Stimulated activated CD4-positive, alpha-beta T cell treated with anti-CD3 and anti-CD28 coated beads, Interleukin-15, amount 100 ng/mL, for 24 hours (primary cell): Measurements from ENCODE around the gene FMNL2.
"Not testable (repeated sequence)": the region's sequence is repeated elsewhere in the genome, so short reads cannot be mapped to it uniquely, and the experiment has no call there.

ENCODE experiments used
- DNase-seq: peaks from one replicate; pipeline ENCODE4 v3.0.0-alpha.2; 2020

The FMNL2 gene

GRCh38 chr2:152335016-152335725 is at the start of gene FMNL2:
FMNL2 (plus strand) TSS chr2:152335174.
- DNase-seq = peak; percentile 74

GRCh38 chr2:152292991-152293390 is 42.0 kb upstream of the FMNL2 start:
- DNase-seq = no peak

GRCh38 chr2:152297715-152298114 is 37.3 kb upstream of the FMNL2 start:
- DNase-seq = no peak

- DNase-seq = no peak
These were observed 36.2 kb upstream of the FMNL2 start for GRCh38 chr2:152298754-152299153.

- no peak for DNase-seq
These were observed 33.8 kb upstream of the FMNL2 start for GRCh38 chr2:152301131-152301530.

- DNase-seq = no peak
These were observed 31.0 kb upstream of the FMNL2 start for GRCh38 chr2:152303951-152304350.

- no peak for DNase-seq
These were observed 30.1 kb upstream of the FMNL2 start for GRCh38 chr2:152304836-152305235.

DNA sequence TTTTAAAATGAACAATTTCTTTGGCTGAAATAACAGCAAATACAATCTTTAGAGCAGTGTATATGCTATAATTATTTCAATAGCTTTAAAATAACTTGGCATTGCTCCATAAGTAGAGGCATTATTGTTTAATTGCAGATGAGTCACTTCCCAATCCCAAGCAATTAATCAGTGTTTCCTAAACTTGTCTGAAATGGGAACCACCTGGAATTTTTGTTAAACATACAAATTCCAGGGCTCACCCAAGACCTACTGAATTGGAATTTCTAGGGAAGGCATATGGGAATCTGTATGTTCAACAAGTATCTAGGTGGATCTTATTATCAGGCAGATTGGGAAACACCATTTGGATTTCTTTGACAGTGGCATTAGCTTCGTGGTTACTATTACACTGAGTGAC is 27.1 kb upstream of the FMNL2 start:
- no peak for DNase-seq

- no peak for DNase-seq
These were observed 25.4 kb upstream of the FMNL2 start for GRCh38 chr2:152309352-152310214.

DNA sequence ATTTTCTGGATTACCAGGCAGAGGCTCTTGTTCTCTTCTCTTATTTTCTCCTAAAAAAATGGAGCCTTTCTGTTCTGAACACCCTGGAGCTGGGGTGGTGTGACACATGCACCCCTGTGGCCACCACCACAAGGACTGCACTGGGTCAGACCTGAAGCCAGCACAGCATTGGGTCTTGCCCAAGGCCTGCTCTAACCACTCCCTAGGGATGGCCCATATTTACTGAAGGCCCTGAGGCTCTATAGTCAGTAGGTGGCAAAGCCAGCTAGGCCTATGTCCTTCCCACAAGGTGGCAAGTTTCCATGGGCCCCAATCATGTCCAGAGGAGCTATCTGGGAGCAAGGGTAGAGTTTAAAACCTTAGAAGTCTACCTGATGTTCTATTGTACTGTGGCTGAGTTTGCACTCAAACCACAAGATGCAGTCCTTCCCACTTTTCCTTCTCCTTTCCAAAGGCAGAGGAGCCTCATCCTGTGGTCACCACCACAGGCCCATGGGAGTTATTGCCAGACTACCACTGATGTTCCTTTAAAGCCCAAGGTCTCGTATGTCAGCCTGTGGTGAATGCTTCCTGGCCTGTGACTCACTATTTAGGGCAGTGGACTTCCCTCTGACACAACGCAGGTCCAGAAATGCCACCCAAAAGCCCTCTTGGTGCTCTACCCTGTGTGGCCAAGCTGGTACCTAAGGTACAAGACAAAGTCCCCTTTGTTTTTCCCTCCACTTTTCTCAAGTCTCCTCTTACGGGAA is 15.0 kb upstream of the FMNL2 start:
- DNase-seq = no peak

GRCh38 chr2:152320814-152321213 is 14.2 kb upstream of the FMNL2 start:
- no peak for DNase-seq

GRCh38 chr2:152322222-152322621 is 12.8 kb upstream of the FMNL2 start:
- DNase-seq = no peak

- not testable (repeated sequence) for DNase-seq
These were observed 9.8 kb upstream of the FMNL2 start for GRCh38 chr2:152325126-152325525.

GRCh38 chr2:152326710-152327109 is 8.3 kb upstream of the FMNL2 start:
- DNase-seq = no peak

DNA sequence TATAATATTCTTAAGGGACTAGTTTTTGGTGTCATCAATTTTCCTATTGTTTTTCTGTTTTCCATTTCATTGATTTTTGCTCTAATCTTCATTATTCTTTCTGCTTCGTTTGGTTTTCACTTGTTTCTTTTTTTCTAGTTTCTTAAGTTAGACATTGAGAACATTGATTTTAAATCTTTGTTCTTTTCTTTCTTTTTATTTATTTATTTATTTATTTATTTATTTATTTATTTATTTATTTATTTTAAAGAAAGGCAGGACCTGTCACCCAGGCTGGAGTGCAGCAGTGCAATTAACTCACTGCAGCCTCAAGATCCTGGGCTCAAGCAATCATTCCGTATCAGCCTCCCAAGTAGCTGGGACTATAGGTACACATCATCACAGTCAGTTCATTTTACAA is 7.0 kb upstream of the FMNL2 start:
- no peak for DNase-seq

GRCh38 chr2:152330235-152330866 is 4.6 kb upstream of the FMNL2 start:
- DNase-seq = no peak

DNA sequence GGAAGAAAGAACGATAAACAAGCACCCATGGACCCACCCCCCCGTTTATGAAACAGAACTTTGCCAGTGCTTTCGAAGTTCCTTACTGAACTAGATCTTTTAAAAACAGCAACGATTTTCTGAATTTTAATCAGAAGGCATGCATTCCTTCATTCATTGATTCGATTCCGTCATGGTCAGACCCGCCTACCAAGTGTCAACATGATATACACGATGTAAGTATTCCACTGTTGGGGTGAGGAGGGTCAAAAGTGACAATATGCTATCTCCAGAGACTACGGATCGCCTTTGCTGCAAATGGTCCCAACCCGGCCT is 316 bp upstream of the FMNL2 start:
- DNase-seq = no peak

DNA sequence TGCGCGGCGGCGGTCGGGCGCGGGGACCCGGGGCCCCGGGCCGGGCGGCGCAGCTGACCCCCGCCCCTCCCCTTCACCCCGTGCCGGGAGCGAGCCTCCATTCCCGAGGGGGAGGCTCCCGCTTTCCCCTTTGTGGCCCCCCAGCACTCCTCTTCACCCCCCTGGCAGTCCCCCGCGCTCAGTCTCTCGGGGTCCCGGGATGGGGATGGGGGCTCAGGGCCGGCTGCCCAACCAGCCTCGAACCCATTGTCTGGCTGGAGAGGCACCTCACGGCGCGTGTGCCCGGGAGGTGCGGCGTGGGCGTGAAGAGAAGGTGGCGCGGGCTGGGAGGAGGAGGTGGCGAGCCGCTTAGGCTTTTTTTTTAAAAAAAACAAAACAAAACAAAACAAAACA is 748 bp downstream of the FMNL2 start:
- peak; percentile 51 for DNase-seq

DNA sequence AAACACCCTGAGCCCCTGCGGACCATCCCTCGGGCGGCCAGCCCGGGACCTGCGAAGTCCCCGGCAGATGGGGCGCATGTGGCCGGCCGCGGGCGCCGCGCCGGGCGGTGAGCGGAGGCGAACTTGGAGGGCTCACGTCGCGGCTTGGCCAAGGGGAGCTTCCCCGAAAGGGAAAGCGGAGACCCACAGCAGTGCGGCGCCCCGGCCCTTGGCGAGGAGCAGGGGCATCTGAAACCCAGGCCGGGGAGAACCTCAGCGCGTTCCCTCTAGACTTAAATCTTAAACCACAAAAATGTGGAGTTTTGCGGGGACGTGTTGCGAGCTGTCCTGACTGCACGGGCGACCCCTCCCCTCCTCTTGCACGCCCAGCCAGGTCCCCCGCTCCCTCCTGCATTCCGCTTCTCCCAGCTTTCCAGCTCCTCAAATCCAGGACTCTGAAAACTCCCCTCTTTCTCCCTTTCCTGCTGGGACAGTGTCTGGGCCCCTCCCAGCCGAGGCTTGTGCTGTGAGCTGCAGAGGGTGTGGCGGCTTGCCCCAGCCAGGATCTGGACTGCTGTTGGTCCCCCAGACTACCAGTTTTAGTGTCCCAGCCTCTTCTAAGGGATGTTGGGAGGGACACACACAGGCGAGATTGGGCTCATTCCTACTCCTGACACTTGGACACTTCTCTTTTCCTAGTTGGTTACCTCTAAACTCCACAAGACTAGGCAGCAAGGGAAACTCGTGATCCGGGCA is 1.3 kb downstream of the FMNL2 start:
- peak; percentile 2 for DNase-seq

- DNase-seq = no peak
These were observed 2.0 kb downstream of the FMNL2 start for GRCh38 chr2:152336854-152337510.

DNA sequence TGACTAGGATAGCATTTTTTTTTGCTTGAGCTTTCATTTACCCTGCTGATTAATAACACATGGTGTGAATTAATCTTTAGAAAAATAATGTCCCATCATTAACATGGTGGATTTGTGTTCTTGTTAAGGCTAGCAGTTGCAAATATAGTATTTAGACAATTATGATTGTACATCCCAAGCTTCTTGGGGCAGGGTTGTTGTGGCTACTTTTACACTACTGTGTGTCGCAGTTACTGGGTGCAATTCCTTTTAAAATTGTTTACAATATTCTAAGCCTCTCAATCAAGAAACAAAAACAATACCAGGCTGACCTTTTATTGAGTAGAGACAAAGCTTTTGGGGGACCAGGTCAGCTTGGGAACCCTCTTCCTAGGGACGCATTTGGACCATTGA is 2.5 kb downstream of the FMNL2 start:
- DNase-seq = no peak
